ENCODE measurements around the gene PLEKHH1. TPM values are rescaled to one million over a fixed set of nuclear protein-coding genes. Genes with fewer than 3 reads are reported as not detected.

PLEKHH1 gene
- total and polyA plus RNA-seq, 9 of the 15 experiments (the other 6 are each of a cell fraction or from before 2014, with no cell fraction given), result 0.76 to 5.9 (median 2.9) TPM

DNA sequence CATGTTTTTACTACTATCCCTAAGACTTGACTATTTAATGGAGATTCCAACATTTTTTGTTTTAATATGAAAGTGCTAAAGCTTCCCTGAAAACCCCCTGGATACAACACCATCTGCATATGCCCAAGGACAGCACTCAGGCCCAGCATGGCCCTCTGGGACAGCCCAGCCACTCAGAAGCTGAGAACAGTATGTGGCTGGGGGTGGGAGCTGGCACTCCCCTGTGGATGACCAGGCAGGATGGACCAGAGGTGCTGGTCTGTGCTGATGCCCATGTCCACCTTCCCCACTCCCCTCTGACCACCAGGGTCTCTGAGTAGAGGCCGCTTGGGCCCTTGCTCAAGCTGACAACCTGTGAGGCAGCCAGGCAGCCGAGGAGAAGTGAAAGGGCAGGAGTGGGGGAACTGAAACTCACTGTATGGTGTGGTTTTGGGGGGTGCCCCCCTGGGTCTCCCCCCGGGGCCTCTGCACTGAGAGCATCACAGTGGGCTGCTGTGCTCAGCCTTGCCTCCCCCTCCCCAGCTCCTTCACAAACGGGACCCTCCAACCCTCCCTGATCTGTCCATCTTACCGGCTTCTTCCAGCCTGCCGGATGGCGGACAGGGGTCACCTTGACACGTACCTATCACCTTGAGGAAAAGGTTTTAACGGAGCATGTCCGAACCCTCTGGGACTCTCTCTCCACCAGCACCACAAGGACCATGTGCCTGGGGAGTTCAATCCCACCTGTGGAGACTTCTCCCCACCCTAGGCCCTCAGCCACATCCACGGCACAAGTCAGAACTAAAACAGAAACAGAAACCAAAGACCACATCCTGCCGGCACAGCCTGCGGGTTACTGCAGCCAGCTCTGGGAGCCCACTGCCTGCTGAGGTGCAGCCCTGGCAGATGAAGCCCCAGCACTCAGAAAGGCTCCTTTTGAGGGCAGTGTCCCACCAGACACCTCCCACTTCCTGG lies 44.9 kb upstream of the PLEKHH1 start, which contains the start of gene TMEM229B:
Gene TMEM229B (minus strand): TSS at position 785 of the 957 bp plus-strand sequence. CDS start 14,798 bp downstream, outside the sequence.
- WGBS (ENCODE audit: insufficient coverage, low coverage, missing lambda C conversion rate), result 21% methylated on average over 9 of the region's 13 CpGs
- no peaks in the 10 kb centered on the region for H3K9me1 ChIP-seq (ENCODE audit: control insufficient read depth, insufficient read depth, low read length)
- DNase-seq (ENCODE audit: extremely low read depth in 1 of 4, low spot score in 3 of 4) (no peak), FAIRE-seq (no peak), ATAC-seq (no peak; the same call in 2 of the 3 replicates)
- no TSS peak for BruUV-seq (replicated peaks)
- no peaks in the 10 kb centered on the region; the same call in 1 of the 2 replicates for H3K9me3 ChIP-seq (replicated peaks; ENCODE audit: control insufficient read depth, insufficient read depth, low read depth, low read length)
- in situ Hi-C loops (cut with MboI), result no loop called here
- no peak within 1 kb of the TSS for H3K4me2 ChIP-seq (ENCODE audit: insufficient read depth, low read length)
- H2AFZ ChIP-seq (ENCODE audit: low read depth, low read length), result no peak within 1 kb of the TSS
- ChIA-PET CTCF (ENCODE audit: low intra/inter-chr PET ratio) (no interaction called here), POLR2A (interaction anchor here (0.6 to 1.1 kb wide), 2 partner anchors 34 to 1844 kb away, joined by 3 read pairs; no protein-coding TSS in a partner anchor)
- H3K79me2 ChIP-seq (ENCODE audit: control insufficient read depth, insufficient read depth, low read length), result no peaks in the 10 kb centered on the region
- H4K20me1 ChIP-seq (replicated peaks; ENCODE audit: control insufficient read depth, insufficient read depth, low read length), result no peaks in the 10 kb centered on the region
- no peak within 1 kb of the TSS for H3K27ac ChIP-seq (ENCODE audit: extremely low read depth, low read depth, low read length)
- intact Hi-C loops (cut with micrococcal nuclease), result no loop called here
- TF ChIP-seq ESRRA (IDR thresholded peaks at IDR 0.05; ENCODE audit: borderline replicate concordance, low read depth) (0 out of 2 replicates have a peak, but pooled peaks have one; percentile 39), GATAD2A (IDR thresholded peaks at IDR 0.05) (no peak)
- peaks cover 0 to 4% of the 10 kb centered on the region in 2 experiments; a peak in 2 of 5 replicates for H3K4me1 ChIP-seq (replicated peaks in 1 of 2; ENCODE audit: control insufficient read depth in 2 of 2, insufficient read depth in 2 of 2, low read length in 2 of 2)
- peaks cover 4% of the 10 kb centered on the region in 2 experiments; a peak in 3 of 5 replicates for H3K27me3 ChIP-seq (ENCODE audit: control insufficient read depth in 2 of 2, insufficient read depth in 2 of 2, low read length in 2 of 2)
- peak within 1 kb of the TSS in 1 of 2 experiments; percentile 17; a peak in 1 of 4 replicates for H3K9ac ChIP-seq (ENCODE audit: insufficient read depth in 1 of 2, low read depth in 2 of 2, low read length in 2 of 2)
- H3K36me3 ChIP-seq (ENCODE audit: control insufficient read depth, insufficient read depth, low read length), result no peaks in the 10 kb centered on the region
- H3K4me3 ChIP-seq, result no peak within 1 kb of the TSS

DNA sequence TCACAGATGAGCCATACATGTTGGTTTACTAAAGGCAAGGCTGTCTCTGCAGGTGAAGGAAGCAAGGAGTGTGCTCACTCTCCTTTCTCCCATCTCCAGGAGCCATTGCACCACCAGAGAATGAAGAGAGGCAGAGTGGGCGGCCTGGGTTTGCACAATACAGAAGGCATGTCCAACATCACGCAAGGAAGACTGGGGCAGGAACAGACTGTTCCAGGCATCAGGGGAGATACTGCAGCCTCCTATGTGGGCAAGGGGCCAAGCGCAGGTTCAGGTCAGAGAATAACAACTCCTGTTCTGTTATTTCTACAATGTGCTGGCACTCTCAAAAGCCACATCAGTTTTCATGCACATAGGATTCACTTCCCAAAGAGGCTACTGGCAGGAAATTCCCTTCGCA lies 42.9 kb upstream of the PLEKHH1 start:
- intact Hi-C loops (cut with micrococcal nuclease) (no loop called here), in situ Hi-C loops (cut with MboI) (no loop called here)
- H3K9me3 ChIP-seq (replicated peaks; ENCODE audit: control insufficient read depth, insufficient read depth, low read depth, low read length), result peaks cover 5% of the 10 kb centered on the region; the same call in 1 of the 2 replicates
- ChIA-PET CTCF (ENCODE audit: low intra/inter-chr PET ratio) (no interaction called here), POLR2A (no interaction called here)
- no peak overlapping the region for H2AFZ ChIP-seq (ENCODE audit: low read depth, low read length)
- no peaks in the 10 kb centered on the region for H3K36me3 ChIP-seq (ENCODE audit: control insufficient read depth, insufficient read depth, low read length)
- no peak overlapping the region for H3K9ac ChIP-seq (ENCODE audit: insufficient read depth in 1 of 2, low read depth in 2 of 2, low read length in 2 of 2)
- FAIRE-seq (no peak), DNase-seq (ENCODE audit: extremely low read depth in 1 of 4, low spot score in 3 of 4) (no peak), ATAC-seq (no peak)
- no peak overlapping the region for H3K4me2 ChIP-seq (ENCODE audit: insufficient read depth, low read length)
- H3K4me3 ChIP-seq, result no peak overlapping the region
- H3K27ac ChIP-seq (ENCODE audit: extremely low read depth, low read depth, low read length), result no peak overlapping the region
- H3K9me1 ChIP-seq (ENCODE audit: control insufficient read depth, insufficient read depth, low read length), result no peaks in the 10 kb centered on the region
- peaks cover 4% of the 10 kb centered on the region in 2 experiments; a peak in 3 of 5 replicates for H3K27me3 ChIP-seq (ENCODE audit: control insufficient read depth in 2 of 2, insufficient read depth in 2 of 2, low read length in 2 of 2)
- no peaks in the 10 kb centered on the region; a peak in 1 of 5 replicates for H3K4me1 ChIP-seq (replicated peaks in 1 of 2; ENCODE audit: control insufficient read depth in 2 of 2, insufficient read depth in 2 of 2, low read length in 2 of 2)
- 13% methylated on average over 4 of the region's 4 CpGs for WGBS (ENCODE audit: insufficient coverage, low coverage, missing lambda C conversion rate)
- no peaks in the 10 kb centered on the region for H3K79me2 ChIP-seq (ENCODE audit: control insufficient read depth, insufficient read depth, low read length)
- H4K20me1 ChIP-seq (replicated peaks; ENCODE audit: control insufficient read depth, insufficient read depth, low read length), result no peaks in the 10 kb centered on the region
- BruUV-seq (replicated peaks), result no TSS peak
- TF ChIP-seq PCBP1 (IDR thresholded peaks at IDR 0.05; ENCODE audit: low read depth, low read length, poor library complexity, severe bottlenecking) (no peak), TSC22D4 (tag; IDR thresholded peaks at IDR 0.05) (no peak), GATAD2B (IDR thresholded peaks at IDR 0.05; ENCODE audit: borderline replicate concordance) (no peak), KDM4B (IDR thresholded peaks at IDR 0.05; ENCODE audit: borderline replicate concordance in 2 of 2, low read depth in 1 of 2) (no peak), DACH1 (IDR thresholded peaks at IDR 0.05; ENCODE audit: partially characterized antibody) (no peak), ZNF184 (CRISPR knock-in tag; IDR thresholded peaks at IDR 0.05) (no peak)
- TF ChIP-seq, protein P1, sequence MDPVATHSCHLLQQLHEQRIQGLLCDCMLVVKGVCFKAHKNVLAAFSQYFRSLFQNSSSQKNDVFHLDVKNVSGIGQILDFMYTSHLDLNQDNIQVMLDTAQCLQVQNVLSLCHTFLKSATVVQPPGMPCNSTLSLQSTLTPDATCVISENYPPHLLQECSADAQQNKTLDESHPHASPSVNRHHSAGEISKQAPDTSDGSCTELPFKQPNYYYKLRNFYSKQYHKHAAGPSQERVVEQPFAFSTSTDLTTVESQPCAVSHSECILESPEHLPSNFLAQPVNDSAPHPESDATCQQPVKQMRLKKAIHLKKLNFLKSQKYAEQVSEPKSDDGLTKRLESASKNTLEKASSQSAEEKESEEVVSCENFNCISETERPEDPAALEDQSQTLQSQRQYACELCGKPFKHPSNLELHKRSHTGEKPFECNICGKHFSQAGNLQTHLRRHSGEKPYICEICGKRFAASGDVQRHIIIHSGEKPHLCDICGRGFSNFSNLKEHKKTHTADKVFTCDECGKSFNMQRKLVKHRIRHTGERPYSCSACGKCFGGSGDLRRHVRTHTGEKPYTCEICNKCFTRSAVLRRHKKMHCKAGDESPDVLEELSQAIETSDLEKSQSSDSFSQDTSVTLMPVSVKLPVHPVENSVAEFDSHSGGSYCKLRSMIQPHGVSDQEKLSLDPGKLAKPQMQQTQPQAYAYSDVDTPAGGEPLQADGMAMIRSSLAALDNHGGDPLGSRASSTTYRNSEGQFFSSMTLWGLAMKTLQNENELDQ (CRISPR knock-in tag; IDR thresholded peaks at IDR 0.05; ENCODE audit: borderline replicate concordance), result no peak
- TF ChIP-seq, protein P2, sequence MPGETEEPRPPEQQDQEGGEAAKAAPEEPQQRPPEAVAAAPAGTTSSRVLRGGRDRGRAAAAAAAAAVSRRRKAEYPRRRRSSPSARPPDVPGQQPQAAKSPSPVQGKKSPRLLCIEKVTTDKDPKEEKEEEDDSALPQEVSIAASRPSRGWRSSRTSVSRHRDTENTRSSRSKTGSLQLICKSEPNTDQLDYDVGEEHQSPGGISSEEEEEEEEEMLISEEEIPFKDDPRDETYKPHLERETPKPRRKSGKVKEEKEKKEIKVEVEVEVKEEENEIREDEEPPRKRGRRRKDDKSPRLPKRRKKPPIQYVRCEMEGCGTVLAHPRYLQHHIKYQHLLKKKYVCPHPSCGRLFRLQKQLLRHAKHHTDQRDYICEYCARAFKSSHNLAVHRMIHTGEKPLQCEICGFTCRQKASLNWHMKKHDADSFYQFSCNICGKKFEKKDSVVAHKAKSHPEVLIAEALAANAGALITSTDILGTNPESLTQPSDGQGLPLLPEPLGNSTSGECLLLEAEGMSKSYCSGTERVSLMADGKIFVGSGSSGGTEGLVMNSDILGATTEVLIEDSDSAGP (CRISPR knock-in tag; IDR thresholded peaks at IDR 0.05), result no peak

Data from K562 (cell line).